GM12864 (cell line): ENCODE results near the gene REV3L.

ENCODE experiments used
- DNase-seq: peaks from one replicate; pipeline ENCODE4 v3.0.0-alpha.2; 2011; ENCODE audit warnings: low read depth
- H3K4me3 ChIP-seq: 2 replicates; pipeline ENCODE4 v1.5.1; 2011; ENCODE audit warnings: mild to moderate bottlenecking, low read depth, low read length, control low read depth
- CTCF ChIP-seq: IDR thresholded peaks from 2 replicates; pipeline ENCODE4 v1.5.1; 2011; ENCODE audit warnings: low read depth, mild to moderate bottlenecking, moderate library complexity, low read length, control low read depth, inconsistent platforms; ENCODE audit errors: missing control alignments

REV3L gene

GRCh38 chr6:111252726-111253125, 230.3 kb downstream of the REV3L start:
- TF ChIP-seq CTCF = no peak
- DNase-seq = no peak
- H3K4me3 ChIP-seq = no peak overlapping the region

- no peak overlapping the region for H3K4me3 ChIP-seq
- no peak for DNase-seq
- no peak for TF ChIP-seq CTCF
Observed at GRCh38 chr6:111250791-111251354, 232.1 kb downstream of the REV3L start.
